HG02885 (cell line): ENCODE data around the gene PPARD.
"Not testable (repeated sequence)": the region's sequence is repeated elsewhere in the genome, so short reads cannot be mapped to it uniquely, and the experiment has no call there.

Experiments
- ATAC-seq: cut with Tn5 transposase; IDR thresholded peaks from one replicate; pipeline ENCODE4 v1.9.1; 2021; ENCODE audit warnings: mild to moderate bottlenecking; ENCODE audit not compliant: unreplicated experiment, poor library complexity

Gene PPARD

GRCh38 chr6:35372633-35373032 is 30.3 kb downstream of the PPARD start:
- no peak for ATAC-seq

DNA sequence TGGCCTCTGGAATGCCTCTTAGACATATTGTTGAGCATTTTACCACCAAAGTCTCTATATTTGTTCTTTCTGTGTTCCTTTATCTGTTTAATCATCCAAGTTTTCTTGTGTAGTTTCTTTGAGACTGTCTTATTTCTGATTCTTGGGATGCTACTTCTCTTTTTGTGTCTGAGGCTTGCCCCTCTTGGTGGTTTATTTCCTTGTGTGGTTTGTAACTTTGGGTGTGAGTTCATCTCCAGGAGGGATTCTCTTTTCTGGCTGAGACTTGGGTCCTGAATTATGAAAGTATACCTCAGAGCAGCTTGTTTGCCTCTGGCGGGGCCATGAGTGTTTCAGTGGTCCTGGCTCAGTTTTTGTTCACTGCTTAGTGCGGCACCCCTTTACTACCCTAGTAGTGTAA is 33.9 kb downstream of the PPARD start:
- no peak for ATAC-seq

DNA sequence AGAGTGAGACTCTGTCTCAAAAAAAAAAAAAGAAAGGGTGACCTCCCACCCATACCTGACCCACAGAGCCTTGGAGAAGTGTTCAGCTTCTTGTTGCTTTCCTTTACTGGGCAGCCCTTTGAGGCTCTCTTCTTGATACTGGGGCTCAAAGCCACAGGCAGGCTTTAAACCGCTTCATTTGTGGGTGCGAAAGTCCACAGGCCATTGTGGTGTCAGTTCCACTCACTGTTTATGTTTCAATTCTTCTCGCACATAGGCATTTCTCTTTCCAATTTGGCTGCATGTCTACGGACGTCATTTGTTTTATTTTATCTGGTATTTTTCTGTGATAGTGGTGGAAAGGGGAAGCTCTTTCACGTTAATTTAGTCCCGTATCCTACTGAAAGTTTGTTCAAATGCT is 34.6 kb downstream of the PPARD start:
- ATAC-seq = no peak

DNA sequence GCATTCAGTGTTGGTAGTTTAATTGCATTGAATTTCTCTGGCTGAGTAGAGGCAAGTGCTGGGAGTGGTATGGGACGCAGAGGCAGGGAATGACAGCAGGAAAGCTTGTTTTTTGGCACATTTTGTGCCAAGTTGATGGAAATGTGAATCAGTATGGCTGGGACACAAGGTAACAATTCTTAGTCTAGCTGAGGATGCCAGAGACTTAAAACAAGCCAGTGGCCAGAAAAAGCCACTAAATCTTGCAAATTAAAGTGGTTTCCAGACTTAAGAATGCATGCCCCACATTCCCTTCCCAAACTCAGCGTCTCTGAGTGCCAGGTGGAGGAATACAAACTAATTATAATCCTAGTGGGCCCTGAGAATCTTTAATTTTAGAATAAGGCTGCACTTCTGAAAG is 35.9 kb downstream of the PPARD start:
- no peak for ATAC-seq

DNA sequence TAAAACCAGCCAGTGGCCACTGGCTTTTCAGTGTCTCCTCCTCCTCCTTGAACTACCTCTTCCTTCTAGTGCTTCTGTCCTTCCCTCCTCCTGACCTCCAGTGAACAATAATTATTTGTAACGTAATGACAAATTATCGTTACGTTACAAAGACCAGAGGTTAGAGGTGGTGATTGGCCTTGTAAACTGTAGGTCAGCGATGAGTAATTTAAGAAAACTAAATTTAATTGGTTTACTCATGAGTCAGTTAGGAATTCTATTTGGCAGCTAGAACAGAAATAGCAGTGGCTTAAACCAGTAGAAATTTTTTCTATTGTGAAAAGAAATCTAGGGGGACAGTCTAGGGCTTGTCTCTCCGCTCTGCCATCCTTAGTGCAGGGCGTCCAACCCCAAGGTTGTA is 38.8 kb downstream of the PPARD start:
- no peak for ATAC-seq

- no peak for ATAC-seq
Observed at GRCh38 chr6:35382015-35382414, 39.7 kb downstream of the PPARD start.

DNA sequence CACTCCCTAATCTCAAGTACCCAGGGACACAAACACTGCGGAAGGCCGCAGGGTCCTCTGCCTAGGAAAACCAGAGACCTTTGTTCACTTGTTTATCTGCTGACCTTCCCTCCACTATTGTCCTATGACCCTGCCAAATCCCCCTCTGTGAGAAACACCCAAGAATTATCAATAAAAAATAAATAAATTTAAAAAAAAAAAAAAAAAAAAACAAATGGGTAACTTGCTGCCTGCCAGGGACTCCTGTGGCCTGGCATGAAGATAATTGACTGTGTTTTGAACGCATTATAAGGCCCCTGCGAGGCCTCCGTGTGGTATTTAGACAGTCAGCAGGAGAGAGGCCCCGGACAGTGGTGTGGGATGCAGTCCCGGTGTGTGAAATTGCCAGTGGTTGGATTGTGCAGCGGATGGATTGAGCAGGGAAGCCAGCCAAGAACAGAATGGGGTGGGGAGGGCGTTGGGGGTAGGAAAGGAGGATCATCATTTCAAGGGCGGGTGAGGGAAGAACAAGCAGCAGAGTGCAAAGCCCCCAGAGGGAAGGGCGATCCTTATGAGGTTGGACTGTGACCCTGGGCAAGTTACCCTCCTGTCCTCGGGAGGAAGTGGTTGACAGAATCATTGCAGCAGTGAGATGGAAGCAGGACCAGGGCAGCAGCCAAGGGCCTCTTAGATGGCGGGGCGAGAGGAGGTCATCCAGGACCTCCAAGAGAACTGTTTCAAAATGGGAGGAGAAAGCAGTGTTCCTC is 43.3 kb downstream of the PPARD start:
- ATAC-seq = no peak

DNA sequence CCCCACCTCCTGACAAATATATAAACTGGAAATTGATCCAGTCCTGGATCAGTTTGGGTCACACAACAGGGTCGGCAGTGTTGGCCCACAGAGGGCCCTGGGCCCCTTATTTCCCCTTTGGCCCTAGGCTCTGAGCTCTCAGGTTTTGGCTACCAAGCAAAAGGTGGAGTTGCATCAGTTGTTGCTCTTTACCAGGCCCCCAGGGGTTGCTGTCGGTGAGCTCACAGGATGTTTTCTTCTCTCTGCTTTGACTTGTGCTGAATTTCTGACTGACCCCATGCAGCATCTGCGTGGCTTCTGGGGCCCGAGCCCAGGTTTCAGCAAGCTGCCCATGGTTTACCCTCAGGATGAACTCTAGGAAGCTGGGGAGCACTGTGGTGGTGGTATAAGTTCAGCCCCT is 44.6 kb downstream of the PPARD start:
- ATAC-seq = no peak

- ATAC-seq = no peak
Observed at GRCh38 chr6:35388030-35388429, 45.7 kb downstream of the PPARD start.

- no peak for ATAC-seq
Observed at GRCh38 chr6:35388772-35389352, 46.5 kb downstream of the PPARD start.

DNA sequence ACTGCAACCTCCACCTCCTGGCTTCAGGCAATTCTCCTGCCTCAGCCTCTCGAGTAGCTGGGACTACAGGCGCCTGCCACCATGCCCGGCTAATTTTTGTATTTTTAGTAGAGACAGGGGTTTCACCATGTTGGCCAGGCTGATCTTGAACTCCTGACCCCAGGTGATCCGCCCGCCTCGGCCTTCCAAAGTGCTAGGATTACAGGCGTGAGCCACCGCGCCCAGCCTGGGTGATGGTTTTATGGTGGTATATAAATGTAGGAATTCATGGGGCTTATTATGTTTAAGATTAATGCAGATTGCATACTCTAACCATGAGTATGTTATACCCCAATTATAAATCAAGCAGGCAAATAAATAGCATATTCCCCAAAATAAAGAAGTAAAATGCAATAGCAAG is 47.0 kb downstream of the PPARD start:
- ATAC-seq = not testable (repeated sequence)

DNA sequence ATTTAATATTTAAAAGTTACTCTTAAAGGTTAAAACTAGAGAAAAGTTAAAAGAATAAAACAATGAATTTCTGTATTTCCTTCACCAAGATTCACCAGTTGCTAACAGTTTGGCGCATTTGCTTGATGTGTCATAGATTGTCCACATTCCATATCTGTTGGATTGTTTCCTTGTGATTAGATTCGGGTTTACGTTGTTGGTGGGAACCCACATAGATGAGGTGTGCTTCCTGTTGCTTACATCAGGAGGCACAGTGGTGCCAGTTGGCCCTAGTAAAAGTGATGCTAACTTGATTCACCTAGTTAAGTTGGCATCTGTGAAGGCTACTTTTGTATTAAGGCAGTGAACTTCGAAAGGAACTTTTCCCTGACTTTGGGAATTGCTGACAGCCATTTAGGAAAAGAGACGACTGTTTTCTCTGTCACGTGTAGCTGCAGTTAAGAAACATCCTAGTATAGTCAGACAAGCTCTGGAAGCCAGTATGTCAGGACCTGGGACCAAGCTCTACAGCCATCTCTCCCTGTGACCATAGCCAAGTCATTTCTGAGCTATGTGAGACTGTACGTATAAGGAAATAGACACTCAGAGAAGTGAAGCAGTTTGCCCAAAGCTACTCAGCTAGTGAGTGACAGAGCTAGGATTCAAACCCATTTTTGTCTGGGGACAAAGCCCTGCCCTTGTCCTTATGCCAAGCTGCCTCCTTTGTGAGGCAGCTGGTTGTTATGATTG is 49.0 kb downstream of the PPARD start:
- no peak for ATAC-seq

GRCh38 chr6:35392111-35392702 is 49.8 kb downstream of the PPARD start:
- no peak for ATAC-seq

- no peak for ATAC-seq
Observed at GRCh38 chr6:35392773-35393672, 50.7 kb downstream of the PPARD start.

- ATAC-seq = no peak
Observed at GRCh38 chr6:35396991-35397390, 54.6 kb downstream of the PPARD start.

GRCh38 chr6:35397806-35398418 is 55.6 kb downstream of the PPARD start:
- ATAC-seq = no peak

DNA sequence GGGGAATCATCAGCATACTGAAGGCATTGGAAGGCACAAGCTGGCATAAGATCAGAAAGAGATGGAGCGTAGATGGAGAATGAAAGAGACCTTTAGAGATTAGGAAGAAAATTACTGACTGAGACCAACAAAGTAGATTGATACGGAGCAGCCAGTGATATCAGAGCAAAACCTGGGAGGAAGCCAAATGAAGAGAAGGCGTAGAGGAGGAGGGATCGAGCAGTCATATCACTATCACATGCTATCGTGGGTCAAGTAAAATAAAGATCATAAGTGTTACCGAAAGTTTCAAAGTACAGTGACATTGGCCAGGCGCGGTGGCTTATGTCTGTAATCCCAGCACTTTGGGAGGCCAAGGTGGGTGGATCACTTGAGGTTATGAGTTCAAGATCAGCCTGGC is 56.2 kb downstream of the PPARD start:
- no peak for ATAC-seq

DNA sequence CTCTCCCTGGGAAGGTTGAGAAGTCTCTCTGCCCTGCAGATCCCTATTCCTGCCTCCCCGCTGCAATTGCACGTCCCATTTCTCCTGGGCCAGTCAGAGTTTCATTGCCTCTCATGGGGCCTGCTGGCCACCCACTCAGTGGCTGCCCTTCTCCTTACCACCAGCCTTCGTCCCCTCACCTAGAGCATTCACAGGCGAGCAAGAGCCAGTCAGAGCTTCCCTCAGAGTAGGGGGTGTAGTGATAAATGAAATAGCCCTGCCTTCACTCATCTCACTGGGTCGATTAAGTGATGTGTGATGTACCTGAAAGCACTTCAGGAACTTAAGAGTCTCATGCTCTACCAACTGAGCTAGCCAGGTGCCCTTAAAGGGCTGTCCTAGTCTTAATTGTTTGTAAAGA is 57.8 kb downstream of the PPARD start:
- ATAC-seq = no peak

GRCh38 chr6:35400901-35401311 is 58.5 kb downstream of the PPARD start:
- no peak for ATAC-seq

GRCh38 chr6:35401514-35401913 is 59.2 kb downstream of the PPARD start:
- ATAC-seq = no peak
